HG03571 (cell line): ENCODE results near the gene SIPA1L3.
"Not testable (repeated sequence)": the region's sequence is repeated elsewhere in the genome, so short reads cannot be mapped to it uniquely, and the experiment has no call there.

Source experiments
- ATAC-seq: cut with Tn5 transposase; IDR thresholded peaks from one replicate; pipeline ENCODE4 v1.9.1; 2021; ENCODE audit not compliant: unreplicated experiment

SIPA1L3 gene

GRCh38 chr19:38061294-38061693 is 154.3 kb downstream of the SIPA1L3 start:
- no peak for ATAC-seq

DNA sequence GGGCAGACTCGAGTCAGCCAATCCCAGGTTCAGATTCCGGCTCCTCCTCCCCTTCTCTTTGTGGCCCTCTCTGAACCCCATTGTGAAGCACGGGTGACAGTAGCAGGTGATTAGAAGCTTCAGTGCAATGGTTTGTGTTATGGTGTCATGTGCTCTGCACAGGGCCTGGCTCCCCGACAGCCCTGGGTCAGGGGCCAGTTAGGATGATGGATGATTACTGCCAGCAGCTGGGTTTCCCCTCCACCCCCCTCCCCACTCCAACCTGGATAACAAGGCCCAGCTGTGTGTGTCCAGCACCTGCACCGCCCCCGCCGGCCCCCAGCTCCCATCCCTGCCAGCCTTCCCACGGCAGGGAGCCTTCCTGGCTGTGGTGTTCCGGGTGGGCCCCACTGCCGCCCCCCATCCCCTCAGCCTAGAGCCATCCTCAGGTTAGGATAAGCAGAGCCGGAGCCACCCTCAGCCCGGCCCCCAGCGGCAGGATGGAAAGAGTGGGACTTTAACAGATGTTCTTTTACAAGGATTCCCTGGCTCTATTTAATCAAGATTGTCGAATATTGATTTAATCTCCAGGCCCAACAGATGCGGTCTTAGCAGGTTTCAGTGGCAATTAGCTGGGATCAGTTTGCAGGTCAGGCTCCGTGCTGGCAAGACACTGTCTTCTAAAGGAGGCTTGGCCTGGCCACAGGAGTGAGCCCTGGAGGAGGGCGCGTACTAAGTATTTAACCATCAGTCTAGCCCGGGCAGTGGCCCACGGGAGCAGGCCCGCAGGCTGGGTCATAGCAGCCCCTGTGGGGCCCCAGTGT is 156.2 kb downstream of the SIPA1L3 start:
- no peak for ATAC-seq

DNA sequence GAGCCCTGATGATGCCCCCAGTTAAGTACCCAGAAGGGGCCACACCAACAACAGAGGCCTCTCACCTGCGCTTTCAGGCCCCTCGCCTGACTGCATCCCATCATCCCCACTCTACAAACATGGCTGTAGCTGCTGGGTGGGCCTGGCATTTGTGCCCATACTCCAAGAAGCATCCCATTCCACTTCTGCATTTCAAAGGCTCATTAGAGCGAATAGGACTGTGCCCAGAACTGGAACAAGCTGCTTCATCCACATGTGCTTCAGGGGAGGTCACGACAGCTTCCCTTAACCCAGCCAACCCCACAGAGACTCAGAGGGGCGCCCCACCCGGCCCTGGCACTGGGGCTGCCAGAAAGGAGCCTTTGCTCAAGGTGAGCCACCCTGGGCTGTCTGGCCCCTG is 156.9 kb downstream of the SIPA1L3 start:
- no peak for ATAC-seq

DNA sequence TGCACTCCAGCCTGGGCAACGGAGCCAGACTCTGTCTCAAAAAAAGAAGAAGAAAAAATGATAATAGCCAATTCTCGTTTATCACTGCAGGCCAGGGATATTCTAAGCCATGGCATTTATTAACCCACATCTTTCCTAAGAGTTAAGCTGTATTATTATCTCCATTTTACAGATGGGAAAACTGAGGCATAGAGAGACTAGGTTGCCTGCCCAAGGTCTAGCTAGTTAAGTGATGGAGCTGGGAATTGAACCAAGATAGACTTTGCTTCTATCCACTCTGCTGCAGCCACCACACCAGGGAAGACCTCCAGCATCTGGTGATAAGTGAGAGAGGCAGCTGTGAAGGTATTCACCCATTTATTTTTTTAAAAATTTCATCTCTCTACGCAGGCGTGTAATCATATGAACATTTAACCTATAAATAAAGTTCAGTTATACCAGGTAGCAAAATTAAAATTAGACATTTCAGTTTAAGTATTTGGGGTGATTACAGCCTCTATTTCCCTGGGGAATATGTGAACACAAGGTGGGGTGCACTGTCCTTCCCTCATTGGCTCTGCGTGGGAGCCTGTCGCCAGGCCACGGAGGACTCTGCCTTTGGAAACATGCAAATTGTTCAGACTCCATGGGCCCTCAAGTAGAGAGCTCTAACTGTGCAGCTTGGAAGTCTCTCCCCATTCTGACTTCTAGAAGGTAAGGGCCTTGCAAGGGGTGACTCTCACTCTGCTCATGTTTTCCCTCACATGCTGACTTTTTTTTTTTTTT is 157.8 kb downstream of the SIPA1L3 start:
- ATAC-seq, result no peak

DNA sequence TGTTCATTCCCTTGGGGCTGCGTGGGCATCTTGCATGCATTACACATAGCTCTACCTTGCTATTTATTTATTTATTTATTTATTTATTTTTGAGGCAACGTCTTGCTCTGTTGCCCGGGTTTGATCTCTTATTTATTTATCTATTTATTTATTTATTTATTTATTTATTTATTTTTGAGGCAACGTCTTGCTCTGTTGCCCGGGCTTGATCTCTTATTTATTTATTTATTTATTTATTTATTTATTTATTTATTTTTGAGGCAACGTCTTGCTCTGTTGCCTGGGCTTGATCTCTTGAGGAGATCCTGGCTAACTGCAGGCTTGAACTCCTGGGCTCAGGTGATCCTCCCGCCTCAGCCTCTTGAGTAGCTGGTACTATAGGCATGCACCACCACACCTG is 158.8 kb downstream of the SIPA1L3 start:
- ATAC-seq, result not testable (repeated sequence)

- no peak for ATAC-seq
Measured at GRCh38 chr19:38068826-38069225, 161.8 kb downstream of the SIPA1L3 start.

DNA sequence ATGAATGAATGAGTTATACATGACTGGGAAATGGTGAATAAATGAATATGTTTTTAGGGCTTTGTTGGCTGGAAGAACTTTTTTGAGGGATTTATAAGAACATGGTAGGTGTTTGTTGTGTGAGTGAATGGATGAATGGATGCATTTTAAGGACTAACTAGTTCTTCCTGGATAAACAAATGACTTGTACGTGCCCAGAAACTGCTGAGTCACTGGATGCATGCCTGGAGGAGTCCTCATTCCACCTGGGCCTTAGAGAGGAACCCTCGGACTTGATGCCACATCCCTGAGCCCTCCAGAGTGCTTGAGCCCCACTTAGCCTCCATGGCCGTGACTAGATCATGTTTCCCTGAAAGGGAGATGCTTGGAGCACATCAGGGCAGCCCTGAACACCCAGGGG is 163.6 kb downstream of the SIPA1L3 start:
- ATAC-seq, result no peak

- not testable (repeated sequence) for ATAC-seq
Measured at GRCh38 chr19:38071054-38071453, 164.0 kb downstream of the SIPA1L3 start.

DNA sequence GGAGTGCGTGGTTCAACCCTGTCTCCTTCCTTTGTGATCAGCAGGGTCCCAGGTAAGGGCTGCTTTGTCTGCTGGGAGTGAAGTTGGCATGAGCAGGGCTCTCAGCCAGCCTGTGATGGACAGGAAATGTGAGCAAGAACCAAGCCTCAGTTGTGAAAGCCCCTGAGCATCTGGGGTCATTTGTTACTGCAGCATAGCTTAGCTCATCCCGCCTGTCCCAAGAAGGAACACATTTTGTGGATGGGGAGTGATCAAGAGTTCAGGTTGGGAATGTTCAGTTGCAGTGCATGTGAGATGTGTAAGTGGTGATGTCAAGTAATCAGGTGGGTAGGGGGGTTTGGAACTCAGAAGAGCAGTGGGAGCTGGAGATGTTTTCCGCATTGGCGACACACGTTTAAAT is 164.6 kb downstream of the SIPA1L3 start:
- ATAC-seq, result no peak

DNA sequence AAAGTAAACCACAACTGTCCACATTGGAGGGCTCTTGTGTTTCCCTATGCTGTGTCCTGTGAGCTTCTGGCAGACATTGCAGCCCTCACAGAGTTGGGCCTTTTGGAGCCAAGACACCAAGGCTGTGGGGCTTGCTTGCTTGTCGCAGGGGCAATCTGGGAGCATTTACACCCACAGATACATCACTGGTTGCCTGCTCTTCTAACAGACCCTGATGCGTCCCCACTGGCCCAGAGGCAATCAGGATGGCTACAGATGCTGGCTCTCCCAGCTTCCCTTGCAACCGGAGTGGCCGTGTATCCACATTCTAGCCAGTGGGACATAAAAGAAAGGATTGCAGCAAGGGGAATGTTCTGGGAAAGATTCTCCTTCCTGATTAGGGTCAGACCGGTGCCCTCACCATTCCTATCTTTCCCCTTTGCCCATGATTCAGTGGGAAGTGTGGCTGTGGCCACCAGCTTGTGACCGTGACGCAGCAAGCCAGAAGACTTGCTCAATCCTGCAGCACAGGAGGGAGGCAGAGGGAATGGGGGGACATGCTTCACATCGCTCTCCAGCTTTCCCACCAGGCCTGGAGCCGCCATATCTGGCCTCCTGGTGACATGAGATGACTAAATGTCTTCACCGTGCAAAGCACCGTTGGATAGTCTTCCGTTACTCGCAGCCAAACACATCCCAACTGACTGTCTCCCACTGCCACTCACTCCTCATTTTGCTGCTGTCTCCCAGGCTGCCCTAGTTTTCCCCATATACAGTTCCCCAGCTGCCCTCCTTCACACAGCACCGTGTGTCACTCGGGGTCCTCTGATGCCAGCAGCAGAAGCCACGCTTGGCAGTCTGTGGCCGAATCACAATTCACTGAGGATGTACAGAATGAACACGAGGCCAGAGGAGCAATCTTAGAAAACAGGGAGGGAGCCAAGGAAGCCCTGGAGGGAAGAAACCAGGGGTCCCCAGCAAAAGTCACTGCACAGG is 166.1 kb downstream of the SIPA1L3 start:
- ATAC-seq, result no peak

- no peak for ATAC-seq
Measured at GRCh38 chr19:38073841-38074685, 167.1 kb downstream of the SIPA1L3 start.

GRCh38 chr19:38076337-38076736 is 169.3 kb downstream of the SIPA1L3 start:
- ATAC-seq, result no peak

GRCh38 chr19:38078302-38078930 is 171.4 kb downstream of the SIPA1L3 start:
- ATAC-seq, result no peak

DNA sequence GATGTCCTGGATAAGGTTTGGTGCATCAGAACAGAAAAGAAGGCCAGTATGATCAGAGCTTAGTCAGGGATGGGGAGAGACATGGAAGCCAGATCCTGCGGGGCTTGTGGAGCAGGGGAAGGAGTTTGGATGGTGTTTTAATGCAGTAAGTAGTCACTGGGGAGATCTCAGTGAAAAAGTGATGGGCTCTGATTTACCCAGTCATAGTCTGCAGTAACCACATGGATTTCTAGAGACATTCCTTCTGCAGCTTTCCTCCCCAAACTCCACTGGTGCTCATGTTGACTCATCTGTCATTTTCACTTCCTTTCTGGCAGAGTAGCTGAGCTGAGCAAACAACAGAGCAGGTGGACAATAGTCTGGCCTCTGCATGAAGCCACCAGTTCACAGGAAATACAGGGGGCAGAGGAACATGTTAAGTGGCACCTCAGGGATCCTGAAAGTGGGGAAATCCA is 172.9 kb downstream of the SIPA1L3 start:
- no peak for ATAC-seq

- no peak for ATAC-seq
Measured at GRCh38 chr19:38081547-38082255, 174.7 kb downstream of the SIPA1L3 start.

DNA sequence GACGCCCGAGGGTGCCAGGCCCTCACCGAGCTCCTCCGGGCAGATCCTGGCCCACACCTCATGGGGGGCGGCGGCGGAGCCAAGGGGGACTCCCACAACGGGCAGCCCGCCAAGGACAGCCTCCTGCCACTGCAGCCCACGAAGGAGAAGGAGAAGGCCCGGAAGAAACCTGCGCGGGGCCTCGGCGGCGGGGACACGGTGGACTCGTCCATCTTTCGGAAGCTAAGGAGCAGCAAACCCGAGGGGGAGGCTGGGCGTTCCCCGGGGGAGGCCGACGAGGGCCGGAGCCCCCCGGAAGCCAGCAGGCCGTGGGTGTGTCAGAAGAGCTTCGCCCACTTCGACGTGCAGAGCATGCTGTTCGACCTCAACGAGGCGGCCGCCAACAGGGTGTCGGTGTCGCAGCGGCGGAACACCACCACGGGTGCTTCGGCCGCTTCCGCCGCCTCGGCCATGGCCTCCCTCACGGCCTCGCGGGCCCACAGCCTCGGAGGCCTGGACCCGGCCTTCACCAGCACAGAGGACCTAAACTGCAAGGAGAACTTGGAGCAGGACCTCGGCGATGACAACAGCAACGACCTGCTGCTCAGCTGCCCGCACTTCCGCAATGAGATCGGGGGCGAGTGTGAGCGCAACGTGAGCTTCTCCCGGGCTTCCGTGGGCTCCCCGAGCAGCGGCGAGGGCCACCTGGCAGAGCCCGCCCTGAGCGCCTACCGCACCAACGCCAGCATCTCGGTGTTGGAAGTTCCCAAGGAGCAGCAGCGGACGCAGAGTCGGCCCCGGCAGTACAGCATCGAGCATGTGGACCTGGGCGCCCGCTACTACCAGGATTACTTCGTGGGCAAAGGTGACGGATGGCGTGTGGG is 175.5 kb downstream of the SIPA1L3 start:
- no peak for ATAC-seq

- no peak for ATAC-seq
Measured at GRCh38 chr19:38084196-38084595, 177.2 kb downstream of the SIPA1L3 start.

DNA sequence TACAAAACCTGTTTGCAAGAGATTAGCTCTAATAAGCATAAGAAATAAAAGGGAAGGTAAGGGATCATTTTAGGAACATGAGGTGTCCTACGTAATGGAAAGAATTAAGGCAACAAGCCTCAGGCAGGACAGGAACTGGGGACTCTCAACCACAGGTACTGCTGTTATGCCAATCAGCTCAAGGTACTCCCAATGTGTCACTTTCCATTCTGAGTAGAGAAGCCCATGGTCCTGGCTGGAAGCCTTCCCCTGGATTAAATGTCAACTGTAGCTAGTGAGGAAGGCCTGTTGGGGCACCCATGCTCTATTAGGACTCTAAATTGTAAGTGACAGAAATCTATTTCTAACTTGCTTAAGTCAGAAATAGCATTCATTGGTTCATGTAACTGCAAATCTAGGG is 182.4 kb downstream of the SIPA1L3 start:
- no peak for ATAC-seq
